ENCODE measurements around the gene PNN. TPM values are rescaled to one million over a fixed set of nuclear protein-coding genes. Genes with fewer than 3 reads are reported as not detected.

Gene PNN
- total RNA-seq, 1 experiment from 2014 or later: 65.8 TPM

- no peak for DNase-seq
- Histone ChIP-seq H3K27ac (no peak overlapping the region), H3K4me3 (no peak overlapping the region), H3K79me2 (ENCODE audit: low read depth) (no peaks in the 10 kb centered on the region), H3F3A (ENCODE audit: insufficient read depth, low read depth) (peaks cover 5% of the 10 kb centered on the region; the same call in 1 of the 2 replicates), H2AFZ (no peak overlapping the region), H3K9me2 (ENCODE audit: insufficient read depth) (no peaks in the 10 kb centered on the region), H3K4me1 (replicated peaks; ENCODE audit: insufficient read depth) (peaks cover 15% of the 10 kb centered on the region), H3K27me3 (ENCODE audit: insufficient read depth, low read depth) (no peaks in the 10 kb centered on the region), H4K20me1 (ENCODE audit: insufficient read depth) (no peaks in the 10 kb centered on the region), H3K9me3 (ENCODE audit: insufficient read depth, low read depth) (no peaks in the 10 kb centered on the region), H3K36me3 (ENCODE audit: low read depth) (no peaks in the 10 kb centered on the region), H3K4me2 (no peak overlapping the region)
- CTCF ChIA-PET: no interaction called here
- POLR2A ChIA-PET (ENCODE audit: unreplicated experiment): no interaction called here
- BruUV-seq (replicated peaks): no TSS peak
- intact Hi-C loops (cut with micrococcal nuclease; ENCODE audit: unreplicated experiment): no loop called here
- TF ChIP-seq EZH2 (IDR thresholded peaks at IDR 0.05; ENCODE audit: low read depth) (no peak), CTCF (conservative IDR thresholded peaks at IDR 0.05) (no peak)
These were observed 37.0 kb downstream of the PNN start for GRCh38 chr14:39212034-39212433.

GRCh38 chr14:39212693-39213092, 37.6 kb downstream of the PNN start:
- no TSS peak for BruUV-seq (replicated peaks)
- Histone ChIP-seq H3K27ac (no peak overlapping the region), H4K20me1 (ENCODE audit: insufficient read depth) (no peaks in the 10 kb centered on the region), H3F3A (ENCODE audit: insufficient read depth, low read depth) (peaks cover 12% of the 10 kb centered on the region; the same call in 1 of the 2 replicates), H3K79me2 (ENCODE audit: low read depth) (no peaks in the 10 kb centered on the region), H3K9me3 (ENCODE audit: insufficient read depth, low read depth) (no peaks in the 10 kb centered on the region; the same call in 1 of the 2 replicates), H3K4me1 (replicated peaks; ENCODE audit: insufficient read depth) (peaks cover 22% of the 10 kb centered on the region), H3K4me2 (no peak overlapping the region), H3K4me3 (no peak overlapping the region), H2AFZ (no peak overlapping the region), H3K27me3 (ENCODE audit: insufficient read depth, low read depth) (no peaks in the 10 kb centered on the region), H3K36me3 (ENCODE audit: low read depth) (no peaks in the 10 kb centered on the region), H3K9me2 (ENCODE audit: insufficient read depth) (no peaks in the 10 kb centered on the region)
- ChIA-PET CTCF (no interaction called here), POLR2A (ENCODE audit: unreplicated experiment) (no interaction called here)
- DNase-seq: no peak
- no peak for TF ChIP-seq EZH2 (IDR thresholded peaks at IDR 0.05; ENCODE audit: low read depth)
- TF ChIP-seq CTCF (conservative IDR thresholded peaks at IDR 0.05): no peak
- intact Hi-C loops (cut with micrococcal nuclease; ENCODE audit: unreplicated experiment): no loop called here

- BruUV-seq (replicated peaks): no TSS peak
- intact Hi-C loops (cut with micrococcal nuclease; ENCODE audit: unreplicated experiment): loop anchor here (5.0 kb wide), 2 partner anchors 45 to 50 kb away; partner anchors contain the start of gene TRAPPC6B
These were observed 42.3 kb downstream of the PNN start for GRCh38 chr14:39217214-39217879.

More at GRCh38 chr14:39217214-39217879, 42.3 kb downstream of the PNN start:
- H3F3A ChIP-seq (ENCODE audit: insufficient read depth, low read depth): peaks cover 30% of the 10 kb centered on the region; the same call in 1 of the 2 replicates
- H3K36me3 ChIP-seq (ENCODE audit: low read depth): no peaks in the 10 kb centered on the region
- CTCF ChIA-PET: no interaction called here
- peak overlapping the region; percentile 93 for H3K27ac ChIP-seq
- H3K4me3 ChIP-seq: no peak overlapping the region; the same call in 1 of the 2 replicates
- H3K4me1 ChIP-seq (replicated peaks; ENCODE audit: insufficient read depth): peaks cover 36% of the 10 kb centered on the region
- no peaks in the 10 kb centered on the region; the same call in 1 of the 2 replicates for H3K9me3 ChIP-seq (ENCODE audit: insufficient read depth, low read depth)
- H4K20me1 ChIP-seq (ENCODE audit: insufficient read depth): no peaks in the 10 kb centered on the region
- H3K27me3 ChIP-seq (ENCODE audit: insufficient read depth, low read depth): no peaks in the 10 kb centered on the region
- H3K79me2 ChIP-seq (ENCODE audit: low read depth): no peaks in the 10 kb centered on the region
- POLR2A ChIA-PET (ENCODE audit: unreplicated experiment): interaction anchor here (0.7 kb wide), 2 partner anchors 47 to 48 kb away, joined by 3 to 5 read pairs; partner anchors contain the start of gene TRAPPC6B
- no peaks in the 10 kb centered on the region for H3K9me2 ChIP-seq (ENCODE audit: insufficient read depth)
- TF ChIP-seq EZH2 (IDR thresholded peaks at IDR 0.05; ENCODE audit: low read depth) (no peak), CTCF (conservative IDR thresholded peaks at IDR 0.05) (no peak)
- H2AFZ ChIP-seq: 0 out of 2 replicates have a peak overlapping the region, but pooled peaks have one; percentile 34
- H3K4me2 ChIP-seq: peak overlapping the region; percentile 60
- peak in 1 of 2 experiments; percentile 81 for DNase-seq
